ENCODE data around the gene POMGNT1.

The POMGNT1 gene

DNA sequence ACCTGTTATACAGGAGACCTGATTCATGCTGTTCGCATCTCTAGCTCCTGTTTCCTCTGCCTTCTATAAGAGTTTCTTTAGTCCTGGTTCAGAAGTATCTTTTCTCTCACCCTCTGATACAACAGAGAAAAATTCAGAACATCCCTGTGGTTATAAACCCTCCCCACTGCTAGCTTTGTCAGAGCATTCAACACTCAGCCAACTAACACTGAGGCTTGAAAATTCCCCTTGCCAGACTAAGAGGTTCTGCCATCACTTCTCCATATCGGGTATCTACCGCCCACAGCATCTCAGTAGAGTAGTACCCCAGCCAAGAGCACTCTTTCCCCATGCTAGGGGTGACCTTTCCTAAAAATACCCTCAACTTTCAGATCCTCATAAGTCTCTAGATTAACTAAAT, 46.2 kb downstream of the POMGNT1 start:
- no peak for DNase-seq

DNA sequence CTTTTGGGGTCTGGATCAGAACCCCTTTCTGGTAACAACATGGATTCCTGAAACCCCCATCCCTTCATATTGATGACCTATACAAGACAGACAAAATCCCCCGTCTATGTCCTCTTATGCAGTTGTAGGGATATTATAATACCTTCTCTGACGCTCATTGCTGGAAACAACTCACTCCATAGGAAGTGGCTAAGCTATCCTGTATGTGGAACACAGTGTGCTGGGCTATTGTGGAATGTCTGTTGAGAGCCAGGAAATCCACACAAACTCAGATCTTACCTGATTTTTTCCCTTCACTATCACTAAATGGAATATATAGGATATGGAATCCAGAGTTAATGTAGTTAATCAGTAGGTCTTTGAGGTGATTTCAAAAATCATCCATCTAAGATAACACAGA, 48.1 kb downstream of the POMGNT1 start:
- no peak for DNase-seq

DNA sequence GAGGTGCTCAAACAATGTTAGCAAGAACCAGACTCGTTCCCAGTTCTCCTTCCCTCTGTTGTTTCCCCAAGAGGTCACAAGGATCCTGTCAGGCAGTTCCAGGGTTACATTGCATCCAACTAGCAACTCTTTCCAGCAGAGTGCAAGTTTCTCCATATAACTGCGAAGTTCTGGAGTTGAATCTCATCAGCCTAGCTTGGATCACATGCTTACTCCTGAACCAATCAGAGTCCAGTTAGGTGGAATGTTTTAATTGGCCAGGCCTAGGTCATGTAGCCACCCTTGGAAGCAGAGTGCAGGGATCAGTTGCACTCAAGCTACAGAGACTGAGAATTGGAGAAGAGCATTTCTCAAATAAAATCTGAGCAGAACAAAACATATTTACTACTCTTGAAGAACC, 49.9 kb downstream of the POMGNT1 start:
- no peak for DNase-seq

Data from NCI-H510A (cell line).